CD4-positive, alpha-beta T cell treated with Interferon alpha-2 for 1 hour (primary cell): ENCODE results near the gene HIVEP3.

Experiments used
- DNase-seq, 2 donors: peaks; one replicate each; pipeline ENCODE4 v3.0.0-alpha.2; 2020 to 2022

Gene HIVEP3

DNA sequence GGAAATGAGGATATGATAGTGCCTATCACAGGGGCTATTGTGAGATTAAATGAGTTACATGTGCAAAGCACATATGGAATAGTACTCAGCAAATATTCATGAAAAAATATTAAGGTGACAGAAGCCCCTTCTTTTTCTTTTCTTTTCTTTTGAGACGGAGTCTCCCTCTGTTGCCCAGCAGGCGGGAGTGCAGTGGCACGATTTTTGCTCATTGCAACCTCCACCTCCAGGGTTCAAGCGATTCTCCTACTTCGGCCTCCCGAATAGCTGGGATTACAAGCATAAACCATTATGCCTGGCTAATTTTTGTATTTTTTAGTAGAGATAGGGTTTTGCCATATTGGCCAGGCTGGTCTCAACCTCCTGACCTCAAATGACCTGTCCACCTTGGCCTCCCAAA is 139.4 kb downstream of the HIVEP3 start:
- no peak for DNase-seq

DNA sequence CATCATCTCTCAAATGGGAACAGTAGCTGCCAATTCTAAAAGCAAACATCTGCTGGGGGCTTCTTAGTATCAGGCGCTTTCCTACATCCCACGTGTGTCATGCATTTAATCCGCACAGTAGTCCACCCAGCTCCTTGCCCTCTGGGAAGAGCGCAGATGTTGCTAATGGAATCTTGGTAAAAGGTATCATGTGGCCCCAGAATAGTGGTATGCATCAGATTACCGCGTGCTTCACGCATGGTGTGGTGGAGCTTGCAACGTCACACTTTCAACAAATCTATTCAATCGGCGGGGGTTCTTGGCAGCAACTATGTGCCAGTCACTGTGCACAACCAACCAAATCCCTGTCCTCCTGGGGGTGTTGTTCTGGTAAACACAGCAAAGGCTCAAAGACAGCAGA is 141.0 kb downstream of the HIVEP3 start:
- no peak for DNase-seq

DNA sequence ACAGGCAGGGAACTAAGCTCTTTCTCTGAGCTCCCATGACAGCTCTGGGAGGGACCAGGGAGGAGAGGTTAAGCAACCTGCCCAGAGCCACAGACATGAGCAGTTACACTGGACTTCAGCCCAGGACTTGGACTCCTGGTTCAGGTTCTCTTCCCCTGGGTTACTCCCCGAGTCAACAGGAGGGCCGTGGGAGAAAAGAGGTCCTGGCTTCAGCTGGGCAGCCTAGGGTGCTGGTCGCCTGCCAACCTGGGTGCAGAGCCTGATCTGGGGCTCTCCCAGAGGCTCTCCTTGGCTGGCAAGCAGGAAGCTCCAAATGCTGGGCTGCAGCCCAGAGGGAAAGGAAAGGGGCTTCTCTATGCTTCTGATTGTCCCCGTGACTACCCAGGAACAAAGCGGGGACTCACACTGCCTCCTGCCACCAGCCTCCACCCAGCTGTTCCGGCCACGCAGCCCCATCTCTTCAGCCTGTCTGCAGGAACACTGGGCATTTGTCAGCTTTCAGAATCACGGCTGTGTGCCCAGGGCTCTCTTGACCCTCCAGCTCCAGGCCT is 141.8 kb downstream of the HIVEP3 start:
- DNase-seq = no peak

GRCh38 chr1:41775956-41776585 is 142.7 kb downstream of the HIVEP3 start:
- DNase-seq = no peak

DNA sequence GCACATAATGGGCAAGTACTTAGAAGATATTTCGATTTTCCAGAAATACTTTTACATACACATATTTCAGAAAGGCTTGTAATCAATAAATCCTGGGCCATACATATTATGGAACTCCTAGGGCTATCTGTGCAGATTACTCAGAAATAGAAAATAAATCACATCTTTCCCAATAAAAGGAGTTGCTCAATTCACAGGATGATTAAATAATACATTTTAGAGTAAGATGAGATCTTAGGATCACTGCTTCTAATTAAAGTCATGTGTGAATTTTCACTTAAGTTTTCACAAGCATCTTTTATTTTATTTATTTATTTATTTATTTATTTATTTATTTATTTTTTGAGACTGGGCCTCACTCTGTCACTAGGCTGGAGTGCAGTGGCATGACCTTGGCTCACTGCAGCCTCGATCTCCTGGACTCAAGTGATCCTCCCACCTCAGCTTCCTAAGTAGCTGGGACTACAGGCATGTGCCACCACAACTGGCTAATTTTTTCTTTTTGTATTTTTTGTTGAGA is 144.2 kb downstream of the HIVEP3 start:
- DNase-seq = no peak

- no peak for DNase-seq
Measured at GRCh38 chr1:41773842-41774241, 144.9 kb downstream of the HIVEP3 start.

DNA sequence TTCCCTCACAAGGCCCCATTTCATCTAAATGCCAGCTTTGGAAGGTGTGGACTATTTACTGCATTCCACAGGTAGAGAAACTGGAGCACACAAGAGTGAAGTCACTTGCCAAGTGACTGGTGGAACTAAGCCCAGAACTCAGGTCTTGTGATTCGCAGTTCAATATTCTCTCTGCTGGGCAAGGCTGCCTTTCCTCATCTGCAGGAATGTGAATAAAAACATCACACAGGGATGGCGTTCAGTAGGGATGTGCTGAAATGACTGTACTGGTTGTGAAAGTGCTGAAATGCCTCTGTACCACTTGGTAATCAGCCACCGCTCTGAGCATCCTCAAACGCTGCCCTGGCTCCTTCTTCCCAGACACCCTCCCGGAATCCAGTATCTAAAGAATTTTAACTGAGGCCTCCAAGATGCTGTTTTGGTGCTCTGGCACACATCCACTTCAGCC is 145.6 kb downstream of the HIVEP3 start:
- no peak for DNase-seq

GRCh38 chr1:41769068-41769467 is 149.7 kb downstream of the HIVEP3 start:
- no peak for DNase-seq

DNA sequence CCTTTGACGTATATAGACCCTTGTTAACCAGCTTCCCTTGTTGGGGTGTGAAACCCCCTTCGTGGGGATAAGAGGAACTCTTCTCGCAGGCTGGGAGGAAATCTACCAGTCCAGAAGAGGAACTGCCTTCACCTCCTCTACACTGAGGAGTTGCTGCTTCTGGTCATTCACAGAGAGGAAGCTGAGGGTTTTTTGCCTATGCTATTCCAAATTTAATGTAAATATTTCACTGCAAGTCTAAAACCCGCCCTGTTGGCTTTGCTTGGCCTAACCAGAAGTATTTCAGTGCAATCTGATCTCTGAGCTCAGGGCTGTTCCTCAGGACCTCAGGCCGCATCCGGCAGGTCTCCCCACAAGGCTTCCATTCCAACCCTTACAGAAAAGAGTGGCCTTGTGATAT is 150.1 kb downstream of the HIVEP3 start:
- peak in 1 of 2 donors; percentile 26 for DNase-seq

- no peak for DNase-seq
Measured at GRCh38 chr1:41767534-41768525, 150.9 kb downstream of the HIVEP3 start.

DNA sequence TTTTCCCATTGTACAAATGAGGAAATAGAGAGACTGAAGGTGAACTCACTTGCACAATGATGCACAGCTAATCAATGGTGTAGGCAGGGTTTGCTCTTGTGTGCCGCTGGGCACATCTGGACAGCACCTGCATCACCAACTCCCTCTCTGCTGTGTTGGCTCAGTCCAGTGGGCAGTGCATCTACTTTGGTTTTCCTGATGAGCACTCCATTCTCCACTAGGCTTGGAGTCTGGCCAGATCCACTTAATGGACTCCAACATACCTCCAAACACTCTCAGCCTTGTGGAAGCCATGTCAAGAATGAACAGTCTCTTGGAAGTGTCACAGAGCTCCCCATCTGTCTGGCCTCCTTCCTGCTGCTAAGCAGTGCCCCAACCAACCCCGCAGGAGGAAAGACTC is 152.2 kb downstream of the HIVEP3 start:
- no peak for DNase-seq

DNA sequence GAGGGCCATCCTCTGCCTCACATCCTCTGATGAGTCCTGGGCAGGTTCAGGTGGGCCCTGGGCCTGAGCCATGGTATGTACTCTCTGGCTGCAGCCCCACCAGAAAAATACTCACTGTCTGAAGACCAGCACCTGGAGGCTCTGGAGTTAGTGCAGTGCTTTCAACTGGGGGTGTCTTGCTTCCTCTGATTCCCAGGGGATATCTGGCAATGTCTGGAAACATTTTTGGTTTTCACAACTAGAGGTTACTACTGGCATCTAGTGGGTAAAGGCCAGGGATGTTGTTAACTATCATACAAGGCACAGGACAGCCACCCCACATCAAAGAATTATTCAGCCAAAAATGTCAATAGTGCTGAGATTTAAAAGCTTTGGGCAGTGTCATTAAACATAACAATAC is 152.7 kb downstream of the HIVEP3 start:
- DNase-seq = no peak

DNA sequence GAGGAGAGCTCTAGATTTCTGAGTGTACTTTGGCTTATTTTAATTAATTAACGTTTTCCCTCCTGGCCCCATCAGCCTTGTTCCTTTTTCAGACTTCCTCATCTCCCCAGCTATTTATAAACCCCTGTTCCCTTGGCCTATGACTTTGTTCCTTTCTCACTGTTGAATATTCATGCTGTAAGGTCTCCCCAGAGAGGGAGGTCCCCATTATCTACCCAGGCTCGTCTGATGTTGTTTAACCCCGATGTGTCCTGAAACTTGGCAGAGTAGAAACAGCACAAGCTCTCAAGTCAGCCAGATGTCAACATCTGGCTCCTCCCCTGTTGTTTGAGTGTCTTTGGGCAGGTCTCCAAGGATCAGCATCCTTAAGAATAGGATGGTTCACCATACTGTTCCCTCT is 153.6 kb downstream of the HIVEP3 start:
- DNase-seq = peak in 1 of 2 donors; percentile 7

DNA sequence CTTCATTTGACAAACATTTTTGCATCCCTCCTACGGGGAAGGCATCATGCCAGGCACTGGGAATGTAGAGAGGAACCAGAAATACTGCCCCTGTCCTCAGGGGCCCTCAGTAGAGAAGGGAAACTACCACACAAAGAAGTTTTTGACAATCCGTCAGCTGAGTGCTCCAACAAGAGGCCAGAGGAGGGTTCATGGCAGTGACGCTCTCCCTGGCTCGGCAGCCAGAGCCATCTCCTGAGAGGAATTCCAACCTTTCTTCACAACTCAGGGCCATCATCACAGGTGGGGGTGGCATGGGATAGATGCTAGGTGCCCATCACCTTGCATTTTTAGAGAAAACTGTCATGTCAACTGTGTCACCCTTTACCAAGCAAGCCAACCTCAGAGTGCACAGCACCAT is 154.1 kb downstream of the HIVEP3 start:
- DNase-seq = no peak

- DNase-seq = no peak
Measured at GRCh38 chr1:41762777-41763176, 155.9 kb downstream of the HIVEP3 start.

DNA sequence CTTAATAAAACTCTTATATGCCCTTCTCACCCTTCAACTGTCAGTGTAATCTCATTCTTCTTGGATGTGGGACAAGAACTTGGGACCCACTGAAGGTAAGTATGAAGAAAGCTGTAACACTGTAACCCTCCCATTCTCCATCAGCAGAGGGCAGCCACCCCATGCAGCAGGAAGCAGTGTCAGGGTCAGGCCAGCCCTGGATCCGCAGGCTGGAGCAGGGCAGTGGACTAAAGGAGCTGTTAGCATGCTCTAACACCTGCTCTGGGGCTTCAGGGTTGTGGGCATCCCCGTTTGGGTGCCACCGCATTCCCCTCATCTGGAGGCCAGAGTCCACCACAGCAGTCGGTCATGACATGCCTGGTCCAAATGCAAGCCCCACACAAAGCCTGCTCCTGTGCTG is 156.5 kb downstream of the HIVEP3 start:
- no peak for DNase-seq

DNA sequence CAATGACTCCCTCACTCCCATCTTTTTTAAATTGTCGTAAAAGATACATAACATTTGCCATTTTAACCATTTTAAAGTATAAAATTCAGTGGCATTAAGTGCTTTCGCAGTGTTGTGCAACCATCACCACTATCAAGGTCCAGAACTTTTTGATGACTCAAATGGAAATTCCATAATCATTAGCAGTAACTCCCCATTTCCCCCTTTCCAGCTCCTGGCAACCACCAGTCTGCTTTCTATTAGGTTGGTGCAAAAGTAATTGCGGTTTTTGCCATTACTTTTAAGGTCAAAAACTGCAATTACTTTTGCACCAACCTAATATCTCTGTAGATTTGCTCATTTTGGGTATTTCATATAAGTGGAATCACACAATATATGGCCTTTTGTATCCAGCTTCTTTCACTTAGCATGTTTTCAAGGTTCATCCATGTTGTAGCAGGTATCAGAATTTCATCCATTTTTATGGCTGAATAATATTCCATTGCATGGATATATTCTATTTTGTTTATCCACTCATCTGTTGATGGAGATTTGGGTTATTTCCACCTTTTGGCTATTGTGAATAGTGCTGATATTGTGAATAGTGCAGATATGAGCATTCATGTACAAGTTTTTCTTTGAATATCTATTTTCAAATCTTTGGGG is 159.7 kb downstream of the HIVEP3 start:
- no peak for DNase-seq

DNA sequence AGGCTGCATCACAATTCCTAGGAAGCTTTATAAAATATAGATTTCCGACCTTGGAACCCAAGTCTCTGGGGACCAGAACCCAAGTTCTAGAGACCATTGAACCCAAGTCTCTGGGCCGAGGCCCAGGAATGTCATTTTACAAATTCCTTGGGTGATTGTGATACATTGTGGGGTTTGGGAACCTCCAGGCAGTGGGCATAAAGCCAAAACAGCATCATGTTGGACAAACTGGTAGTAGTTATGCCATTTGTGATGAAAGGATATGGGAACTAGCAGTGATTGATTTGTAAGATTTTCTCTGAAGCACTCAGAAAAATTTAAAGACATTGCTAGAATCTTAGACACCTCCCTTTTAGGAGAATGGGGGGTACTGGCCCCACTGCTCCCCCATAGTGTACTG is 160.2 kb downstream of the HIVEP3 start:
- DNase-seq = no peak

- peak in 1 of 2 donors; percentile 45 for DNase-seq
Measured at GRCh38 chr1:41754540-41754939, 164.2 kb downstream of the HIVEP3 start.

GRCh38 chr1:41752514-41753170 is 166.1 kb downstream of the HIVEP3 start:
- DNase-seq = no peak

GRCh38 chr1:41751804-41752513 is 166.8 kb downstream of the HIVEP3 start:
- peak; percentile 32 to 70 for DNase-seq
